Panc1 (cell line): ENCODE measurements around the gene NKAIN2. TPM values are rescaled to one million over a fixed set of nuclear protein-coding genes. Genes with fewer than 3 reads are reported as not detected.

Experiments
- ATAC-seq: fragments of 200-7000 bp; cut with Tn5 transposase; 2 replicates; pipeline ENCODE4 v1.9.1; 2020; ENCODE audit warnings: mild to moderate bottlenecking, moderate library complexity
- BruUV-seq: library from RNA; stranded (reverse); fragments of 400-500 nt; replicated peaks from 2 replicates; lab custom pipeline; 2021; lab: Mats Ljungman, UMichigan
- CTCF ChIA-PET: fragments of 300-600 bp; sonication (Branson Sonifier 250); formaldehyde crosslinking; loops from one replicate; lab custom pipeline; 2022; ENCODE audit warnings: antibody characterized with exemption; lab: Charles Lee
- POLR2A ChIA-PET: fragments of 300-600 bp; sonication (Branson Sonifier 250); formaldehyde crosslinking; loops from one replicate; lab custom pipeline; 2022; ENCODE audit warnings: antibody characterized with exemption; lab: Charles Lee
- DNase-seq: peaks from one replicate; pipeline ENCODE4 v3.0.0-alpha.2; 2010; ENCODE audit warnings: low read depth, low spot score
- H3K27ac ChIP-seq: 2 replicates; pipeline ENCODE4 v1.5.1; 2011; ENCODE audit warnings: mild to moderate bottlenecking, low read length, inconsistent platforms
- H3K27me3 ChIP-seq: fragments of 200-500 bp; sonication (Bioruptor generic); 2 replicates; pipeline ENCODE4 v1.6.0; 2014; ENCODE audit warnings: low read length, inconsistent platforms; ENCODE audit not compliant: control insufficient read depth, insufficient read depth
- H3K36me3 ChIP-seq: fragments of 200-500 bp; sonication (Bioruptor generic); 2 replicates; pipeline ENCODE4 v1.5.1; 2014; ENCODE audit warnings: inconsistent platforms, mild to moderate bottlenecking, low read length, moderate library complexity; ENCODE audit not compliant: control insufficient read depth, insufficient read depth
- H3K4me1 ChIP-seq: 2 replicates; pipeline ENCODE4 v1.5.1; 2011; ENCODE audit warnings: inconsistent platforms, mild to moderate bottlenecking, low read length, moderate library complexity; ENCODE audit not compliant: control insufficient read depth, insufficient read depth
- H3K4me3 ChIP-seq, 2 experiments: 2 replicates each; pipeline ENCODE4 v1.5.1; 2011 to 2012; ENCODE audit warnings: low read depth in 2 of 2, low read length in 2 of 2, mild to moderate bottlenecking in 2 of 2, inconsistent platforms in 1 of 2, moderate library complexity in 1 of 2
- H3K9me3 ChIP-seq: fragments of 200-500 bp; sonication (Bioruptor generic); 2 replicates; pipeline ENCODE4 v1.5.1; 2014; ENCODE audit warnings: low read depth, mild to moderate bottlenecking, inconsistent platforms, low read length, moderate library complexity; ENCODE audit not compliant: control insufficient read depth, insufficient read depth
- POLR2AphosphoS5 ChIP-seq: IDR thresholded peaks from 2 replicates; pipeline ENCODE4 v1.6.1; 2012; ENCODE audit warnings: mild to moderate bottlenecking, low read depth, low read length, moderate library complexity
- SIN3A ChIP-seq: IDR thresholded peaks from 2 replicates; pipeline ENCODE4 v1.6.1; 2012; ENCODE audit warnings: low read depth, mild to moderate bottlenecking, low read length, moderate library complexity, borderline replicate concordance; ENCODE audit not compliant: insufficient read depth
- TCF7L2 ChIP-seq: IDR thresholded peaks from 2 replicates; pipeline ENCODE4 v1.6.1; 2011; ENCODE audit warnings: mild to moderate bottlenecking, low read depth, low read length, inconsistent platforms
- in situ Hi-C: cut with HindIII; loops from 2 replicates; pipeline ENCODE4 v1.10.0; 2016; ENCODE audit warnings: low sequenced_read_pairs, low pct_unique_long_range_greater_than_20kb
- intact Hi-C: fragments of 100-400 bp; cut with micrococcal nuclease; formaldehyde crosslinking; loops from one replicate; pipeline ENCODE4 v1.10.0; 2022; ENCODE audit not compliant: unreplicated experiment
- total RNA-seq: library from RNA; stranded (reverse); gene quantifications from one replicate; pipeline ENCODE4 v1.2.1, GENCODE V29; 2021; ENCODE audit not compliant: unreplicated experiment
- TF ChIP-seq, protein P1 (sequence below): fragments of 450-650 bp; IDR thresholded peaks from 2 replicates; pipeline ENCODE4 v1.5.1; 2017; ENCODE audit warnings: mild to moderate bottlenecking
- TF ChIP-seq, protein P2 (sequence below), 2 experiments: IDR thresholded peaks; 2 replicates each; pipeline ENCODE4 v1.6.1; 2011 to 2012; ENCODE audit warnings: low read depth in 2 of 2, control low read depth in 1 of 2, low read length in 1 of 2, mild to moderate bottlenecking in 1 of 2, moderate library complexity in 1 of 2; ENCODE audit not compliant: insufficient read depth in 1 of 2

The NKAIN2 gene
- total RNA-seq, 1 experiment from 2014 or later: 2.6 TPM

DNA sequence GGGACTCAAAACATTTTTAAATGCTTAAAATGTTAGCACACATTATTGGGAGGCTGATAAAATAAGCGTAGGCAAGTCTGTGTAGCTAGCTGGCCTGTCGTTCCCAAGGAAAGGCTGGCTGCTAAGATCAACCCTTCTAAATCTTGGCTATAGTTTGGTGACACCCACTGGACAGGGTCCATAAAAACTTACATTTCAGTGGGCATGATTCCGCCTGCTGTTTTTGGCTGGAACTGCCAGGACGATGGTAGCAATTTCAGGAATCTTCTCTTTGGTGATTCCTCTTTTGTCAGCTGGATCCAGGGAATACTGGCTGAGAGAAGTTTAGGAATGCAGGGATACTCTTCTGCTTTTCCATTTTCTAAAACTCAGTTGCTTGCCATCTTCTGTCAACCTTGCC, 162.2 kb downstream of the NKAIN2 start:
- ChIA-PET POLR2A (no interaction called here), CTCF (no interaction called here)
- no TSS peak for BruUV-seq
- intact Hi-C loops: no loop called here
- ATAC-seq: no peak
- TF ChIP-seq POLR2AphosphoS5: no peak
- TF ChIP-seq, protein P1, sequence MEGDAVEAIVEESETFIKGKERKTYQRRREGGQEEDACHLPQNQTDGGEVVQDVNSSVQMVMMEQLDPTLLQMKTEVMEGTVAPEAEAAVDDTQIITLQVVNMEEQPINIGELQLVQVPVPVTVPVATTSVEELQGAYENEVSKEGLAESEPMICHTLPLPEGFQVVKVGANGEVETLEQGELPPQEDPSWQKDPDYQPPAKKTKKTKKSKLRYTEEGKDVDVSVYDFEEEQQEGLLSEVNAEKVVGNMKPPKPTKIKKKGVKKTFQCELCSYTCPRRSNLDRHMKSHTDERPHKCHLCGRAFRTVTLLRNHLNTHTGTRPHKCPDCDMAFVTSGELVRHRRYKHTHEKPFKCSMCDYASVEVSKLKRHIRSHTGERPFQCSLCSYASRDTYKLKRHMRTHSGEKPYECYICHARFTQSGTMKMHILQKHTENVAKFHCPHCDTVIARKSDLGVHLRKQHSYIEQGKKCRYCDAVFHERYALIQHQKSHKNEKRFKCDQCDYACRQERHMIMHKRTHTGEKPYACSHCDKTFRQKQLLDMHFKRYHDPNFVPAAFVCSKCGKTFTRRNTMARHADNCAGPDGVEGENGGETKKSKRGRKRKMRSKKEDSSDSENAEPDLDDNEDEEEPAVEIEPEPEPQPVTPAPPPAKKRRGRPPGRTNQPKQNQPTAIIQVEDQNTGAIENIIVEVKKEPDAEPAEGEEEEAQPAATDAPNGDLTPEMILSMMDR: peak; percentile 44
- DNase-seq: no peak
- H3K27me3 ChIP-seq: no peaks in the 10 kb centered on the region
- no peak overlapping the region for H3K4me3 ChIP-seq
- H3K9me3 ChIP-seq: no peaks in the 10 kb centered on the region
- no peaks in the 10 kb centered on the region for H3K4me1 ChIP-seq
- in situ Hi-C loops: no loop called here
- H3K36me3 ChIP-seq: no peaks in the 10 kb centered on the region
- H3K27ac ChIP-seq: no peak overlapping the region

DNA sequence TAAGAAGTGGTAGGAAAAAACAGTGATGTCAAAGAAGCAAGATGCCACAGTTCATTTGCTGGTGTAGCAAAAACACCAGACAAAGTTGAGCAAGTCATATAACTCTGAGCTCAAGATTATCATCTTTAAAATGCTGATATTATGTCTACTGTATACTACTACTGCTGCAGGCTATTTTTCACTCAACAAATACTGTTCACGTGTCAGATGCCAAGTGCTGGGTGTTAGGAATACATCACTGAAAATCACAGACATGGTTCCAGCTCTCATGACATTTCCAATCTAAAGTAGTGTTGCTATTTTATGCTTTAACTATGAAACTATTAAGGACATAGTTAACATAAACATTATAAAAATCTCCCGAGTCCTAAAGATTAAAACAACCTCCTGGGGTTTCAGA, 163.0 kb downstream of the NKAIN2 start:
- ChIA-PET POLR2A (no interaction called here), CTCF (no interaction called here)
- Histone ChIP-seq H3K9me3 (no peaks in the 10 kb centered on the region), H3K4me1 (no peaks in the 10 kb centered on the region), H3K4me3 (no peak overlapping the region), H3K36me3 (no peaks in the 10 kb centered on the region), H3K27me3 (no peaks in the 10 kb centered on the region), H3K27ac (no peak overlapping the region)
- no peak for TF ChIP-seq POLR2AphosphoS5
- TF ChIP-seq, protein P2, sequence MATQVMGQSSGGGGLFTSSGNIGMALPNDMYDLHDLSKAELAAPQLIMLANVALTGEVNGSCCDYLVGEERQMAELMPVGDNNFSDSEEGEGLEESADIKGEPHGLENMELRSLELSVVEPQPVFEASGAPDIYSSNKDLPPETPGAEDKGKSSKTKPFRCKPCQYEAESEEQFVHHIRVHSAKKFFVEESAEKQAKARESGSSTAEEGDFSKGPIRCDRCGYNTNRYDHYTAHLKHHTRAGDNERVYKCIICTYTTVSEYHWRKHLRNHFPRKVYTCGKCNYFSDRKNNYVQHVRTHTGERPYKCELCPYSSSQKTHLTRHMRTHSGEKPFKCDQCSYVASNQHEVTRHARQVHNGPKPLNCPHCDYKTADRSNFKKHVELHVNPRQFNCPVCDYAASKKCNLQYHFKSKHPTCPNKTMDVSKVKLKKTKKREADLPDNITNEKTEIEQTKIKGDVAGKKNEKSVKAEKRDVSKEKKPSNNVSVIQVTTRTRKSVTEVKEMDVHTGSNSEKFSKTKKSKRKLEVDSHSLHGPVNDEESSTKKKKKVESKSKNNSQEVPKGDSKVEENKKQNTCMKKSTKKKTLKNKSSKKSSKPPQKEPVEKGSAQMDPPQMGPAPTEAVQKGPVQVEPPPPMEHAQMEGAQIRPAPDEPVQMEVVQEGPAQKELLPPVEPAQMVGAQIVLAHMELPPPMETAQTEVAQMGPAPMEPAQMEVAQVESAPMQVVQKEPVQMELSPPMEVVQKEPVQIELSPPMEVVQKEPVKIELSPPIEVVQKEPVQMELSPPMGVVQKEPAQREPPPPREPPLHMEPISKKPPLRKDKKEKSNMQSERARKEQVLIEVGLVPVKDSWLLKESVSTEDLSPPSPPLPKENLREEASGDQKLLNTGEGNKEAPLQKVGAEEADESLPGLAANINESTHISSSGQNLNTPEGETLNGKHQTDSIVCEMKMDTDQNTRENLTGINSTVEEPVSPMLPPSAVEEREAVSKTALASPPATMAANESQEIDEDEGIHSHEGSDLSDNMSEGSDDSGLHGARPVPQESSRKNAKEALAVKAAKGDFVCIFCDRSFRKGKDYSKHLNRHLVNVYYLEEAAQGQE (IDR thresholded peaks at IDR 0.05; ENCODE audit: insufficient read depth in 1 of 2, low read depth in 2 of 2, low read length in 1 of 2): no peak
- TF ChIP-seq, protein P1: no peak
- no peak for TF ChIP-seq TCF7L2
- TF ChIP-seq SIN3A: no peak
- BruUV-seq: no TSS peak
- ATAC-seq (no peak), DNase-seq (no peak)
- intact Hi-C loops (no loop called here), in situ Hi-C loops (no loop called here)

DNA sequence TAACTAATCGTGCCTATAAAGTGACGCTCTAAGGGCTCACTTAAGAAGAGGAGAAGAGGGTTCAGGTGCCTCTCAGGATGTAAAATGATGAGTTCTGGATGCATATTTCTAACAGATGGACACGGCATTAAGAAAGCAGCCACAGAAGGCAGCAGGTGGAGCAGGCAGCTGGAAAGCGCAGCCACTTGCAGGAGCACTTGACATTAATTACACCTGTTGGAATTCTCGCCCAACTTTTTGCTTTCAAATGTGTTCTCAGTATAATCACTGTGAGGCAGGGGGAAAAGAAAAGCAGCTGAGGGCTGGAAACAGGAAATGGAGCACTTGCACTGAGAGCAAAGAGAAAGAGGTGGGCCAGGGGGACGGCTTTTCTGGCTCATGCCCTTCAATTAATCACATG, 164.2 kb downstream of the NKAIN2 start:
- Histone ChIP-seq H3K4me3 (no peak overlapping the region), H3K4me1 (no peaks in the 10 kb centered on the region), H3K36me3 (no peaks in the 10 kb centered on the region), H3K27ac (no peak overlapping the region), H3K27me3 (no peaks in the 10 kb centered on the region), H3K9me3 (no peaks in the 10 kb centered on the region)
- BruUV-seq: no TSS peak
- intact Hi-C loops (no loop called here), in situ Hi-C loops (no loop called here)
- DNase-seq (no peak), ATAC-seq (no peak)
- CTCF ChIA-PET: no interaction called here
- TF ChIP-seq TCF7L2 (no peak), SIN3A (no peak), POLR2AphosphoS5 (no peak)
- TF ChIP-seq, protein P2 (IDR thresholded peaks at IDR 0.05; ENCODE audit: insufficient read depth in 1 of 2, low read depth in 2 of 2, low read length in 1 of 2): no peak
- TF ChIP-seq, protein P1: no peak
- POLR2A ChIA-PET: no interaction called here
